Measurements from ENCODE around the gene CCL21.
A peak's percentile ranks its signal among the peaks of the same experiment; 100 is the strongest.

The CCL21 gene

DNA sequence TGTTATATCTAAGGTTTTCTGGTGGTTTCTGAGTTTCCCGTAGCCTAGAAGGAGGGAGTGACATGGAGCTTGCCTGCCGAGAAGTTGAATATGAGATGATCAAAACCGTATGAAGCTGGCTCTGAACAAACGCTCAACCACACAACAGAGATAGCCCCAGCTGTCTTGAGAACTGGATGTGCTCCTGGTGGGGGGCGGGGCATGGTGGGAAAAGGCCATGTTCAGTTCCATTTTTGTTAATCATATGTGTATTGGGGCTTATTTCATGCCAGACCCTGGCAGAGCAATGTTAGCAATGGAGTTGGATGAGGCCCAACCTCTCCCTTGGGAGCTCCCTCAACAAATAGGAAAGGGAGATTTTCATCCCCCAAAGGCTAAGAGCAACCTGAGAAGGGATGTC lies 23.7 kb downstream of the CCL21 start:
- in situ Hi-C loops (cut with MboI; ENCODE audit: low sequenced_read_pairs, unreplicated experiment) = no loop called here
- TF ChIP-seq, protein P1, sequence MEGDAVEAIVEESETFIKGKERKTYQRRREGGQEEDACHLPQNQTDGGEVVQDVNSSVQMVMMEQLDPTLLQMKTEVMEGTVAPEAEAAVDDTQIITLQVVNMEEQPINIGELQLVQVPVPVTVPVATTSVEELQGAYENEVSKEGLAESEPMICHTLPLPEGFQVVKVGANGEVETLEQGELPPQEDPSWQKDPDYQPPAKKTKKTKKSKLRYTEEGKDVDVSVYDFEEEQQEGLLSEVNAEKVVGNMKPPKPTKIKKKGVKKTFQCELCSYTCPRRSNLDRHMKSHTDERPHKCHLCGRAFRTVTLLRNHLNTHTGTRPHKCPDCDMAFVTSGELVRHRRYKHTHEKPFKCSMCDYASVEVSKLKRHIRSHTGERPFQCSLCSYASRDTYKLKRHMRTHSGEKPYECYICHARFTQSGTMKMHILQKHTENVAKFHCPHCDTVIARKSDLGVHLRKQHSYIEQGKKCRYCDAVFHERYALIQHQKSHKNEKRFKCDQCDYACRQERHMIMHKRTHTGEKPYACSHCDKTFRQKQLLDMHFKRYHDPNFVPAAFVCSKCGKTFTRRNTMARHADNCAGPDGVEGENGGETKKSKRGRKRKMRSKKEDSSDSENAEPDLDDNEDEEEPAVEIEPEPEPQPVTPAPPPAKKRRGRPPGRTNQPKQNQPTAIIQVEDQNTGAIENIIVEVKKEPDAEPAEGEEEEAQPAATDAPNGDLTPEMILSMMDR (IDR thresholded peaks at IDR 0.05; ENCODE audit: borderline replicate concordance, control extremely low read depth, extremely low read depth, insufficient read depth, missing control alignments) = no peak
- DNase-seq (ENCODE audit: low spot score) = no peak

DNA sequence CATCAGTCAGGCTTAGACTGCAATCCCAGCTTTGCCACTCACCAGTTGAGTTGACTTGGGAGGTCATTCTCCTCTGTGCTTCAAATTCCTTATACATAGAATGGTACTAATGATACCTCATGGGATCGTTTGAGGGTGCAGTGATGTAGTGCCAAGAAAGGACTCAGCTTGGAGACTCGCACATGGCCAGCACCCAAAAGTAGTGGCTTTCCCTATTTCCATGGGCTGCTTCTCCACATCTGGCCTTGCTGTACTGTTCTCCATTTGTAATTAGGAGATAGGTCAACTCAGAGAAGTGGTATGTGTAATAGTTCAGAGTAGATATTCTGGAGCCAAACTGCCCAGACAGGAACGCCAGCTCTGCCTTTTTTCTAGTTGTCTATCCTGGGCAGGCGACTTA lies 24.3 kb downstream of the CCL21 start:
- DNase-seq (ENCODE audit: low spot score) = no peak
- in situ Hi-C loops (cut with MboI; ENCODE audit: low sequenced_read_pairs, unreplicated experiment) = no loop called here
- TF ChIP-seq, protein P1 (IDR thresholded peaks at IDR 0.05; ENCODE audit: borderline replicate concordance, control extremely low read depth, extremely low read depth, insufficient read depth, missing control alignments) = no peak

DNA sequence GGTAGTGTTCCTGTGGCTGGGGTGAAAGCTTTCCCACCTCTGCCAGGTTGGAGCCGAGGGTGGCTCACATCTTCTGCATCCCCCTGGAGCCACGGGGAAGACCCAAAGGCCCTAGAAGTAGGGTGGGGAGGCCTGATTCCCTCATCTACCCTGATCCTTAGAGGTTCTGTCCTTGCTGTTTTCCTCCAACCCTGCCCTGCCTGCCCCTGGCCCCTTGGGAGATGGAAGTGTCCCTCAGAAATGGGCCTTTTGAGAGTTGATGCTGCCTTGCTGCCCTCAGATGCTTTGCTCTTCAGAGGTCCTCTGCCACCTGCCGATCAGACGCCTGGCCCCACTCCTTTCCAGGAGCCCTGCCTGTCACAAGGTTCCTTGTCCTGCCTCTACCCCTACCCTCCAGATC lies 25.1 kb downstream of the CCL21 start:
- DNase-seq (ENCODE audit: low spot score) = no peak
- TF ChIP-seq, protein P1 (IDR thresholded peaks at IDR 0.05; ENCODE audit: borderline replicate concordance, control extremely low read depth, extremely low read depth, insufficient read depth, missing control alignments) = no peak
- in situ Hi-C loops (cut with MboI; ENCODE audit: low sequenced_read_pairs, unreplicated experiment) = no loop called here

DNA sequence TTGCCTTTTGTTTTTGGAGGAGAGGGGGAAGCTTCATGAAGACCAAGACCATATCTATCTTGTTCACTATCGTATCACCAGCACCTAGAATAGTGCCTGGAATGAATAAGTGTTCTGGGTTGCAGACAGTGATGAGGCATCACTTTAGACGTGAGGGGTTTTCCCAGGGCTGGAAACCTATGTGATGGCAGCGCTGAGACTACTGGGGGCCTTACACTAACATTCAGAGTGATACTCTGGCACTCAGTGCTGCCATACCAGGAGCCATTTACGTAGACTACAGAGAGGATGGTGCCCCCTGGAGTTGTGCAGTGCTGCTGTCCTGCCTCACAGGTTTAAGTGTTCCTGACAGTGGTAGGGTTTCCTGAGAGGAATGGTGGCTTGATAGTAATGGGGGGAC lies 25.8 kb downstream of the CCL21 start:
- in situ Hi-C loops (cut with MboI; ENCODE audit: low sequenced_read_pairs, unreplicated experiment) = no loop called here

DNA sequence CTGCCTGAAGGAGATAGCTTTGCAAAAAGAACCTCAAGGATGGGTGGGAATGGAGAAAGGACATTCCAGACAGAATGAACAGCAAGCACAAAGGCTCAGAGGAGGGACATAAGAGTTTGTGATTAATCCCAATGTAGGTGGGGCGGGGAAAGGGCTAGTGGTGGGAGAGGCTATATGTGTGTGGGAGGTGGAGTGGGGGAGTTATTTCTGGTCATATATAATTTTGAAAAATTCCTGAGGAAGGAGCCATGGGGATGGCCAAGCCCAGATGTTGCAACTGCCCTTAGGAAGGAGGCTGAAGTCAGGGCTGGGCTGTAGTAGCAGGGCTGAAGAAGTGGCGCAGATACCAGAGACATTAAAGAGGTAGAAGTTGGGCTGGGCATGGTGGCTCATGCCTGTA lies 34.1 kb downstream of the CCL21 start:
- DNase-seq (ENCODE audit: low spot score) = no peak
- TF ChIP-seq, protein P1 (IDR thresholded peaks at IDR 0.05; ENCODE audit: borderline replicate concordance, control extremely low read depth, extremely low read depth, insufficient read depth, missing control alignments) = no peak
- in situ Hi-C loops (cut with MboI; ENCODE audit: low sequenced_read_pairs, unreplicated experiment) = no loop called here

More for the DNA sequence above, 25.8 kb downstream of the CCL21 start:
- TF ChIP-seq, protein P1 (IDR thresholded peaks at IDR 0.05; ENCODE audit: borderline replicate concordance, control extremely low read depth, extremely low read depth, insufficient read depth, missing control alignments) = no peak
- DNase-seq (ENCODE audit: low spot score) = no peak

DNA sequence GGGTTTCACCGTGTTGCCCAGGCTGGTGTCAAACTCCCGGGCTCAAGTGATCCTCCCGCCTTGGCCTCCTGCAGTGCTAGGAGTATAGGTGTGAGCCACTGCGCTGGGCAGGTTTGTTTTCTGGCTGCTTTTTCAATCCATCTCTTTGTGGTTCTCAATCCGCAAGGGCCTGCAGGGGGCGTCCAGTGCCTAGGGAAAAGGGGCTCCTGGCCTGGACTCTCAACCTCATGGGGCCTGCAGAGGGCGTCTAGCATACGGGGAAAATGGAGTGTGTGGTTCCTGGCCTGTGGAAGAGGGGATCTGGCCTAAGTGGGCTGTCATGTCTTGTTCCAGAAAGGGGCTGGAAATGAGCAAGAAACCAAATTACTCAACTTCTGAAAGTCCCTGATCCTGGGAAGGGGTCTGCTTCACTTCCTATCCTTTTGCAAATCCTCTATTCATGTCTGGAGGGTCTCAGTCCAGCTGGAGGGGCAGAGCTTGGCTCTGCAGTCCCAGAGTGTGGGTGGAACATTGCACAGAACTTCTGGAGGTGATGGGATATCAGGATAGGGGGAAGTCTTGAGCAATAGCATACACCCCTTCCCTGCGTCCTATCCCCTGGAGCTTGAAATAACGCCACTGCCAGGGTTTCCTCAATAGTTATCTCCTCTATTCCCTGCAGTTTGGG lies 34.8 kb downstream of the CCL21 start:
- DNase-seq (ENCODE audit: low spot score) = peak; percentile 78
- in situ Hi-C loops (cut with MboI; ENCODE audit: low sequenced_read_pairs, unreplicated experiment) = no loop called here

More for the DNA sequence above, 34.8 kb downstream of the CCL21 start:
- TF ChIP-seq, protein P1 (IDR thresholded peaks at IDR 0.05; ENCODE audit: borderline replicate concordance, control extremely low read depth, extremely low read depth, insufficient read depth, missing control alignments) = peak; percentile 79

Measured in GM13976 (cell line).